Measurements from ENCODE around the gene LIMS2. TPM values are rescaled to one million over a fixed set of nuclear protein-coding genes. Genes with fewer than 3 reads are reported as not detected.
A peak's percentile ranks its signal among the peaks of the same experiment; 100 is the strongest.

The LIMS2 gene
- total RNA-seq, 4 donors from 2014 or later = 5.3 to 15.5 (median 9.9) TPM

DNA sequence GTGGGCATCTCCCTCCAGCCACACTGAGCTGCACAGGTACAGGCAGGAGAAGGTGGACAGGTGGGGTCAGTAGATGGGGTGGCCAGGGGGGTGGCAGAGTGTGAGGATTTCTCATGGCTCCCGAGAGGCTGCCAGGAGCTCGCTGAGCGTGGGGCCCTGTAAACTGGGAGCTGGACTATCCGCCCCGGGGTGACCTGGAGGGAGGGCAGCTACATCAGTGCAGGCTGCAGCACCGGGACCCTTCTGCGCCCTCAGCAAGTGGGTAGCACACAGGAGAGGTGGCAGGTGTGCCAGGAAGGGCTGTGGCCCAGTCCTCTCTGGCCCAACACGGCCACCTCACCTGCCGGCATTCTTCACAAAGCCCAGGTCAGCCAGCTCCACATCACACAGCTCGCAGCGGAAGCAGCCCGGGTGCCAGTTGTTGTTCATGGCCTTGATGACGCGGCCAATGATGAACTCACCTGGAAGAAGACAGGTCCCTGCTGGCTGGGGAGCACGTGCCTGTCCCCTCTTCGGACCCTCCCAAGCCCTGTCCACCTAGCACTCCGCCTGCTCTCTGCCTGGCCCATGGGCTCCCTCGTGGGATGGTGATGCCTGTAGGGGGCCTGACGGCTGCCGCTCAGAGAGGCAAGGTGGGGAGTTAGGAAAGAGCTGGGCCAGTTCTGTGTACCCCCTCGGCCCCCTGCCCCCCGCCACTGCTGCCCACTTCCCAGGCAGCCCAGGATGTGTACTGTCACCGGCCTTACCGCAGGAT is 21.1 kb downstream of the LIMS2 start:
- TF ChIP-seq, protein P1, sequence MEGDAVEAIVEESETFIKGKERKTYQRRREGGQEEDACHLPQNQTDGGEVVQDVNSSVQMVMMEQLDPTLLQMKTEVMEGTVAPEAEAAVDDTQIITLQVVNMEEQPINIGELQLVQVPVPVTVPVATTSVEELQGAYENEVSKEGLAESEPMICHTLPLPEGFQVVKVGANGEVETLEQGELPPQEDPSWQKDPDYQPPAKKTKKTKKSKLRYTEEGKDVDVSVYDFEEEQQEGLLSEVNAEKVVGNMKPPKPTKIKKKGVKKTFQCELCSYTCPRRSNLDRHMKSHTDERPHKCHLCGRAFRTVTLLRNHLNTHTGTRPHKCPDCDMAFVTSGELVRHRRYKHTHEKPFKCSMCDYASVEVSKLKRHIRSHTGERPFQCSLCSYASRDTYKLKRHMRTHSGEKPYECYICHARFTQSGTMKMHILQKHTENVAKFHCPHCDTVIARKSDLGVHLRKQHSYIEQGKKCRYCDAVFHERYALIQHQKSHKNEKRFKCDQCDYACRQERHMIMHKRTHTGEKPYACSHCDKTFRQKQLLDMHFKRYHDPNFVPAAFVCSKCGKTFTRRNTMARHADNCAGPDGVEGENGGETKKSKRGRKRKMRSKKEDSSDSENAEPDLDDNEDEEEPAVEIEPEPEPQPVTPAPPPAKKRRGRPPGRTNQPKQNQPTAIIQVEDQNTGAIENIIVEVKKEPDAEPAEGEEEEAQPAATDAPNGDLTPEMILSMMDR (IDR thresholded peaks at IDR 0.05 in 4 of 5, conservative IDR thresholded peaks at IDR 0.05 in 1 of 5) = no peak
- no peak for TF ChIP-seq POLR2A (IDR thresholded peaks at IDR 0.05)
- Histone ChIP-seq H3K4me3 (no peak overlapping the region), H3K4me1 (peaks cover 19 to 38% of the 10 kb centered on the region in 2 donors), H3K9me3 (no peaks in the 10 kb centered on the region), H3K27ac (peak overlapping the region in 3 of 4 donors; percentile 67 to 79 (median 72)), H3K27me3 (no peaks in the 10 kb centered on the region), H3K36me3 (no peaks in the 10 kb centered on the region)
- intact Hi-C loops (cut with DNase I; ENCODE audit: low total_unique reads) (no loop called here), in situ Hi-C loops (cut with MboI; ENCODE audit: low sequenced_read_pairs in 4 of 4) (no loop called here)
- DNase-seq = no peak
- ATAC-seq = no peak

DNA sequence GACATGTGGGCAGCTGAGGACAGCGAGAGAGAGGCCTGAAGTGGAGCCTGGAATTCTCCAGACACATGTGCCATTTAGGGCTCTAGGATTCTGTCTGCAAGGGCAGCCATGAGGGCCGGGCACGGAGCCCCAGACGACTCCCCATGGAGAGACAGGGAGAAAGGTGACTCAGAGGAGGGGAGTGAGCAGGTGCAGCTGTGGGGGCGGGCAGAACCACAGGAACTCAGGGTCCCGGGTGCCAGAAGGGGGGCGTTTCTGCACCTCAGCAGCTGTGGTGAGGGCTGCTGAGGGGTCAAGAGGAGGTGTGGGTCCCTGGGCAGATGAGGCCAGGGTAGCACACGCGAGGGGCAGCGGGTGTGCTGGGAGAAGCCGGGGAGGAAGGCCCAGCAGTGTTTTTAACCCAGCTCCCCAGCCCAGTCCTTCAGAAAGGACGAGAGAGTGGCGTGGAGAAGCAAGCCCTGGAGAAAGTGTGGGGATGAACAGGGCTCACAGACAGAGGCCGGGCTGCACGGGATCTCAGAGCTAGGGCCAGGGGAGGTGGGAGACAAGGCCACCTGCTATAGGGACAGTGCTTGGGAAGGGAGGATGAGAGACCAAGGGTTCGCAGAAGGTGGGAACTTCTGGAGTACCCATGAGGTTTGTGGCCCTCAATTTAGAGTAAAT is 21.8 kb downstream of the LIMS2 start:
- ATAC-seq = no peak
- peaks cover 22 to 42% of the 10 kb centered on the region in 2 donors for H3K4me1 ChIP-seq

DNA sequence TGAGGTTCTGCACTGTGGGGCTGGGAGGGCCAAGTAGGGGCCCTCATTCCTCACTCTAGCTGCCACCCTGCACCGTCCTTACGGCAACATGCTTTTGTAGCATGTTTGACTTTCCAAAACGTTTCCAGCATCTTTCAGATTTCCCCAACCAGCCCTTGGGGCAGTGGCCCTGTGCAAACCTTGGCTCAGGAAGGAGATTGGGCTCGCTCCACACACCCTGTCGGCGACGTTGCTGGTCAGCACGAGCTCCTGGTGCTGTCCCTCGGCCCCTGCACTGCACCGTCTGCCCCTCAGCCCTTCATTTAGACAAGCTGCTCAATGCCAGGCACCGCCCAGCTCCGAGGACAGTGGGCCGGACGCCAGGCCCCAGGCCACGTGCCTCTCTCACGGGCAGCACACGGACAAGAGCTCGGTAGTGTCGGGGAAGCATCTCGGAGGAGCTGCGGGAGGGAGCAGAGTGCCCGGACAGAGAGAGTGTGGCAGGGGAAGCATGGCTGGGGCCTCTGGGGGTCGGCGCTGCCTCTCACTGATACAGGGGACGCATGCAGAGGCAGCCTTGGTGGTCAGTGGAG is 22.5 kb downstream of the LIMS2 start:
- in situ Hi-C loops (cut with MboI; ENCODE audit: low sequenced_read_pairs in 4 of 4) (no loop called here), intact Hi-C loops (cut with DNase I; ENCODE audit: low total_unique reads) (no loop called here)
- ATAC-seq = no peak
- no peaks in the 10 kb centered on the region for H3K36me3 ChIP-seq
- H3K9me3 ChIP-seq = no peaks in the 10 kb centered on the region
- H3K4me3 ChIP-seq = no peak overlapping the region
- no peak for DNase-seq
- peaks cover 22 to 42% of the 10 kb centered on the region in 2 donors for H3K4me1 ChIP-seq
- H3K27ac ChIP-seq = peak overlapping the region; percentile 59 to 68 (median 64)
- H3K27me3 ChIP-seq = no peaks in the 10 kb centered on the region
- TF ChIP-seq, protein P1 (IDR thresholded peaks at IDR 0.05 in 4 of 5, conservative IDR thresholded peaks at IDR 0.05 in 1 of 5) = no peak
- TF ChIP-seq POLR2A (IDR thresholded peaks at IDR 0.05) = no peak

More for the DNA sequence above, 21.8 kb downstream of the LIMS2 start:
- Histone ChIP-seq H3K27me3 (no peaks in the 10 kb centered on the region), H3K4me3 (no peak overlapping the region), H3K9me3 (no peaks in the 10 kb centered on the region), H3K36me3 (no peaks in the 10 kb centered on the region), H3K27ac (peak overlapping the region; percentile 59 to 79 (median 64))
- no peak for TF ChIP-seq POLR2A (IDR thresholded peaks at IDR 0.05)
- TF ChIP-seq, protein P1 (IDR thresholded peaks at IDR 0.05 in 4 of 5, conservative IDR thresholded peaks at IDR 0.05 in 1 of 5) = no peak
- in situ Hi-C loops (cut with MboI; ENCODE audit: low sequenced_read_pairs in 4 of 4) (no loop called here), intact Hi-C loops (cut with DNase I; ENCODE audit: low total_unique reads) (no loop called here)
- no peak for DNase-seq

DNA sequence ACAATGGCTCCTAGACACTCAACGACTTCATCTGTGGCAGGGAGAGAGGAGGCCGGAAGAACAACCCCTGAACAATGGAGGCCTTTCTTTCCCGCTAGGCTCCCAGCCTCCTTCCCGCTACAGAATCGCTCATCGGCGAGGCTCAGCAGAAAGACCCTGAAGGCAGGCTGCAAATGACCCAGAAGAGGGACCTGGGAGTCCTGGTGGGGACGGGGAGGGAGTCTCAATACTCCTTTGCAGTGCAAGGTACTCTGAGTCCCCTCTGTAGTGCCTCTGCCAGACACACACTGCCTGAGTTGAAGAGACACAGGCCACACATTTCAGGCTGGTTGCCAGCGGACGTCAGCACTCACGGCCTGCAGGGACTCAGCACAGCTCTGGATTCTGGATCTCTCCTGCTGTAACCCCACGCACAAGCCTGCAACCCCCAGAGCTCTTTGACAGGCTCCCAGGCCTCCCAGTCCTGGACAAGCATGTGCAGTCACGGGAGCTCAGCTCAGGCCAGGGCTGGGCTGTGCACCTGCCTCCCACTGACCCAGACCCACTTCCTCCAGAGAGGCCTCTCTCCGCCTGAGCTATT is 23.3 kb downstream of the LIMS2 start:
- ATAC-seq = peak in 1 of 2 donors; percentile 15
- Histone ChIP-seq H3K36me3 (no peaks in the 10 kb centered on the region), H3K9me3 (no peaks in the 10 kb centered on the region), H3K27ac (peak overlapping the region; percentile 59 to 68 (median 64)), H3K4me1 (peaks cover 22 to 39% of the 10 kb centered on the region in 2 donors), H3K27me3 (no peaks in the 10 kb centered on the region), H3K4me3 (no peak overlapping the region)
- intact Hi-C loops (cut with DNase I; ENCODE audit: low total_unique reads) = no loop called here
- DNase-seq = peak in 1 of 2 donors; percentile 35
- TF ChIP-seq, protein P1 (IDR thresholded peaks at IDR 0.05 in 4 of 5, conservative IDR thresholded peaks at IDR 0.05 in 1 of 5) = no peak
- TF ChIP-seq POLR2A (IDR thresholded peaks at IDR 0.05) = no peak
- in situ Hi-C loops (cut with MboI; ENCODE audit: low sequenced_read_pairs in 4 of 4) = no loop called here

Measured in gastrocnemius medialis (tissue), 4 donors.